ENCODE measurements around the gene LMO7.

The LMO7 gene

DNA sequence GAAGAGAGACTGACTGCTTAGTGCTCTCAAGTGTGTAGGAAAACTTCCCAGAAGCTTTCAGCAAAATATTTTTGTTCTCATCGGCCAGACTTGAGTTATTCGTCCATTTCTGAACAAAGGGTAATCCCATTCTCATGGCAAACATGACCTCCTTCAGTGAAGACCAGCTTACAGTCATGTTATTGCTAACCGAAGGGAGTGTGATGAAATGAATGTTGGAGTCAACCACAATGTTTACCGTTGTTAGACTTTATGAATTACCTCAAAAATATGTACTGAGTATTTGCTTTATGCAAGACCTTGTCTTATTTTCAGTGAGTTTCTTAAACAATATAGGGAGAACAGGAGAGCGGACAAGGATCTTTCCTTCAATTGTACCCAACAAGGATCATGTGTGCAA lies 228.6 kb downstream of the LMO7 start:
- TF ChIP-seq, protein P1, sequence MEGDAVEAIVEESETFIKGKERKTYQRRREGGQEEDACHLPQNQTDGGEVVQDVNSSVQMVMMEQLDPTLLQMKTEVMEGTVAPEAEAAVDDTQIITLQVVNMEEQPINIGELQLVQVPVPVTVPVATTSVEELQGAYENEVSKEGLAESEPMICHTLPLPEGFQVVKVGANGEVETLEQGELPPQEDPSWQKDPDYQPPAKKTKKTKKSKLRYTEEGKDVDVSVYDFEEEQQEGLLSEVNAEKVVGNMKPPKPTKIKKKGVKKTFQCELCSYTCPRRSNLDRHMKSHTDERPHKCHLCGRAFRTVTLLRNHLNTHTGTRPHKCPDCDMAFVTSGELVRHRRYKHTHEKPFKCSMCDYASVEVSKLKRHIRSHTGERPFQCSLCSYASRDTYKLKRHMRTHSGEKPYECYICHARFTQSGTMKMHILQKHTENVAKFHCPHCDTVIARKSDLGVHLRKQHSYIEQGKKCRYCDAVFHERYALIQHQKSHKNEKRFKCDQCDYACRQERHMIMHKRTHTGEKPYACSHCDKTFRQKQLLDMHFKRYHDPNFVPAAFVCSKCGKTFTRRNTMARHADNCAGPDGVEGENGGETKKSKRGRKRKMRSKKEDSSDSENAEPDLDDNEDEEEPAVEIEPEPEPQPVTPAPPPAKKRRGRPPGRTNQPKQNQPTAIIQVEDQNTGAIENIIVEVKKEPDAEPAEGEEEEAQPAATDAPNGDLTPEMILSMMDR (IDR thresholded peaks at IDR 0.05) = no peak

DNA sequence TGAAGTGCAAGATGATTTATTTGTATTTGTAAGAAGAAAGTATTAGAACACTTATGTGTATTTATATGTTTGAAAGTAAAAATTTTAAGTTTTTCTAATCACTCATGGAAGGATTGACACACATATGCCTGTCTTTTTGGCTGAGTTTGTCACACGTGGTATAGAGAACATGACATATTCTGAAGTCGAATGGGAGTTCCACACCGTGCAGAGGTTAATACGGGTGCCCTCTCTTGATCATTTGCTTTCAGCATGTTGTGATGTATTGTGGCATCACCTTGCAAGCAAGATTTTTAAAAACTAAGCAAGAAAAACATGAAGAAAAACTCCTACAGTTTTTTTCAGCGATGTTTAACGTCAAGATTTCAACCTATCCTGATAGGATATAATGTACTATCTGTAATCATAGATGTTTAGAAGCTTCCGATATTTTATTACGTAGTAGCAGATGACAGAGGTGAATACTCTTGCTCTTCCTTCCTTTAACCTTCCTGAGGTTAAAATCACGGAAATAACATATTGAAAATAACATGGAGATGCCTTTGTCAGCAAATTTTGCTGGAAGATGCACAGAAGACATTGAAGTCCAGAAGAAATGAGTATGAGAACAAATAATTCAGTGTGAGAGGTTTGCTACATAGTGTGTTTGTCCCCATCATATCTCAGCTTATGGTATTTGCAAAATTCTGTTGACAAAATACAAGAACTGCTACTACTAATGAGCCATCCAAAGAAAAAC lies 231.4 kb downstream of the LMO7 start:
- TF ChIP-seq, protein P1 (IDR thresholded peaks at IDR 0.05) = no peak

DNA sequence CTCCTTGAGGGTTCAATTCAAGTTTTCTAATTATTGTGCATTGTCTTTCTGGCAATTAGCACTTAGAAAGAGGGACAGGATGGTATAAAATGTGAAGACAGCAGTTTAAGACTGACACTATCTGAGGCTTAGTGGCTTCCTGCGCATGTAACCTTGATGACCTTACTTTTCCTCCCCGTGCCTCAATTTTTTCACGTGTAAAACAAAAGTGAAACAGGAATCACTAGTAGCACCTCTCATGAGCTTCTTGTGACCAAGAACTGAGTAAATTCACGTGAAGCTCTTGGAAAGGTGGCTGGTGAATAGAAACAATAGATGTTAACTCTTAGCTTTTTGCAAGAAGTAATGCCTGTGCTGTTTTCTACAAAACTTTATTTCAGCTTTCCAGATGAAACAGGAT lies 233.9 kb downstream of the LMO7 start:
- TF ChIP-seq, protein P1 (IDR thresholded peaks at IDR 0.05) = no peak

DNA sequence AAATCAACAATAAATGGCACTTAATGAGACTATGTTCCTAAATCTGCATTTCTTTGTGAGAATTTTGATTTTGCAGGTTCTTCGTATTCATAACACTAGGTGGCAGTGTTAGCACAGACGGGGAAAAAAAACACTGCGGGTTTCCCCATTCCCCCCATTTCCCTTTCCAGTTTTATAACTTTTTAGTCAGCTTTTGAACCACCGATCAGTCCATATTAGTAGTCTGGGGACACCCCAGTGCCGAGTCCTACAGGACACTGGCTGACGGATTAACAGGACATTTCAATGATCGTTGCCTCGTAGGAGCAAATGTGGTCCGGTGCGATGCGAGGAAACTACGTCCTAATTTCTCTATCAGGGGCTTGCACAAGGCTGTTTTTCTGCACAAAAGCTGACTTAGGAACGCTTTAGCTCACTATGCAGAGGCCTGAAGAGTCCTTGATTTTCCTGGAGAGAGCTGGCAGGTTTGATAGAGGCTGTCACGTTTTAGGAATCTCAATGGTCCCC lies 234.3 kb downstream of the LMO7 start:
- TF ChIP-seq, protein P1 (IDR thresholded peaks at IDR 0.05) = peak; percentile 67

DNA sequence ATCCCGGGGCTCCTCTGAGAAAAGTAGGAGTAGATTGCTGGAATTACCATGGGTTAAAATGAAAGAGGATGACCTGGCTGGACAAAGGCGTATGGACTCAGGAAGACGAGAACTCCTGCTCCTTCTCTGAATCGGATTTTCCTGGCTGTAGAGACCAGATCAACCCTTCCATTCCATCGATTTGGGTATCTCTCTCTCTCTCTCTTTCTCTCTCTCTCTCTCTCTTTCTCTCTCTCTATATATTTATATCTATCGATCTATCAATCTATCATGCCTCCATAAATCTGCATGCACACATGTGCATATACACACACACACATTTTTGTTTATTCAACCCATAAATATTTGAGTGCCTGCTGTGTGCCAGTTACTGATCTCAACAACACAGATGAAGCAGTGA lies 234.9 kb downstream of the LMO7 start:
- TF ChIP-seq, protein P1 (IDR thresholded peaks at IDR 0.05) = no peak

DNA sequence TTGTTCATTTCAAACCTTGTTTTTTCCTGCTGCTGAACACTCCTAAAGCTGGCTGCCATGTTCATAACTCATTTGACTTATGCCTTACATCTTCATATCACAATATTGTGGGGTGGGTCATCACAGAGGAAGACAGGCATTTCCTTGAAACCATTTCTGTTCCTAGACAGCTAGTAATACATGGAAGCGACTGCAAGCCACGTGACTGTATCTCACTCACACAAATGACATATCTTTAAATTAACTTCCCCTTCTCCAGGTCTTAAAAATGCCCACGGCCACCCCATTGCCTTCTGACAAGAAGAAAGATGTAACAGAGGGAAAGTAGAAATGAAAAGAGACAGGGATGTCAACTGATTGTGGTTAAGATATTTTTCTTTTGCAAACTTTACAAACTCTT lies 236.8 kb downstream of the LMO7 start:
- TF ChIP-seq, protein P1 (IDR thresholded peaks at IDR 0.05) = no peak

DNA sequence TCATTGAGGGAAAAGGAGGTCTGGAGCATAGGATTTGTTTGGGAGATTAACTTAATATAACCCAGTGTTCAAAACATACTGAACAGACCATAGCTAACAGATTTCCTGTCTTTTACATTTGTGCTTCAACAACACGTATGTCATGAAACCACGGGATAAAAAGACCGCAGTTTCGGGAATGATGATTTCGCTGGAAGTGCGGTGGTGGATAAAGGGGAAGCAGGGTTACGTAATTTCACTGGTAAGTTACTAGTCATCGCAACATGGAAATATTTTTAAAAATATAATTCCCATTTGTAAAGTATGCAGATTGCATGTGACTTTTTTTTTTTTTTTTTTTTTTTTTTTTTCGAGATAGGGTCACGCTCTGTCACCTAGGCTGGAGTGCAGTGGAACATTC lies 237.4 kb downstream of the LMO7 start:
- TF ChIP-seq, protein P1 (IDR thresholded peaks at IDR 0.05) = no peak
